ENCODE data around the gene LHX1. TPM values are rescaled to one million over a fixed set of nuclear protein-coding genes. Genes with fewer than 3 reads are reported as not detected.

Gene LHX1
- total RNA-seq, 2 experiments from 2014 or later, result not detected

DNA sequence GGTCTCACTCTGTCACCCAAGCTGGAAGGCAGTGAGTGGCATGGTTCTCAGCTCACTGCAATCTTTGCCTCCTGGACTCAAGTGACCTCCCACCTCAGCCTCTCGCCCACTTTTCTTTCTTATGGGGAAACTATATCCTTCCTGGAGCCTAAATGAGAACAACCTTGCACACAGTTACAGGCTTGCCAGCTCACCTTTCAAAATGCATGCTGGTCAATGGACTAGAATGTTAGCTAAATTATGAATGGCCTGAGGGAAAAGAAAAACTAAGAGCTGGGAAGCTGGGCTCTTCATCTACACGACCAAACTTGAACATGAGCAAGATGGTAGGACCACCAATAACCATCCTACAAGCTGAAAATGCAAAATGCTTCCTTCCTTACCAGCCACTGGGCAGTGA, 10.6 kb upstream of the LHX1 start:
- Histone ChIP-seq H3K27ac (ENCODE audit: low read depth in 1 of 2, low read length in 2 of 2) (no peak overlapping the region), H3K4me3 (ENCODE audit: low read length) (no peak overlapping the region), H3K9me3 (ENCODE audit: control insufficient read depth in 1 of 2, insufficient read depth in 1 of 2, low read length in 2 of 2) (peaks cover 0 to 3% of the 10 kb centered on the region in 2 experiments), H3K36me3 (ENCODE audit: insufficient read depth, low read length) (no peaks in the 10 kb centered on the region), H3K4me1 (ENCODE audit: insufficient read depth, low read length) (peaks cover 10% of the 10 kb centered on the region), H3K27me3 (ENCODE audit: control insufficient read depth in 1 of 2, insufficient read depth in 2 of 2, low read length in 2 of 2) (peaks cover 52 to 58% of the 10 kb centered on the region in 2 experiments)
- H3K27me3 Mint-ChIP-seq, result peaks cover 89% of the 10 kb centered on the region
- POLR2A ChIA-PET, result no interaction called here
- no peak overlapping the region for H3K4me3 Mint-ChIP-seq
- no peaks in the 10 kb centered on the region for H3K9me3 Mint-ChIP-seq
- CTCF ChIA-PET, result no interaction called here
- TF ChIP-seq, protein P1, sequence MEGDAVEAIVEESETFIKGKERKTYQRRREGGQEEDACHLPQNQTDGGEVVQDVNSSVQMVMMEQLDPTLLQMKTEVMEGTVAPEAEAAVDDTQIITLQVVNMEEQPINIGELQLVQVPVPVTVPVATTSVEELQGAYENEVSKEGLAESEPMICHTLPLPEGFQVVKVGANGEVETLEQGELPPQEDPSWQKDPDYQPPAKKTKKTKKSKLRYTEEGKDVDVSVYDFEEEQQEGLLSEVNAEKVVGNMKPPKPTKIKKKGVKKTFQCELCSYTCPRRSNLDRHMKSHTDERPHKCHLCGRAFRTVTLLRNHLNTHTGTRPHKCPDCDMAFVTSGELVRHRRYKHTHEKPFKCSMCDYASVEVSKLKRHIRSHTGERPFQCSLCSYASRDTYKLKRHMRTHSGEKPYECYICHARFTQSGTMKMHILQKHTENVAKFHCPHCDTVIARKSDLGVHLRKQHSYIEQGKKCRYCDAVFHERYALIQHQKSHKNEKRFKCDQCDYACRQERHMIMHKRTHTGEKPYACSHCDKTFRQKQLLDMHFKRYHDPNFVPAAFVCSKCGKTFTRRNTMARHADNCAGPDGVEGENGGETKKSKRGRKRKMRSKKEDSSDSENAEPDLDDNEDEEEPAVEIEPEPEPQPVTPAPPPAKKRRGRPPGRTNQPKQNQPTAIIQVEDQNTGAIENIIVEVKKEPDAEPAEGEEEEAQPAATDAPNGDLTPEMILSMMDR (IDR thresholded peaks at IDR 0.05), result no peak
- H3K27ac Mint-ChIP-seq, result no peak overlapping the region
- intact Hi-C loops (cut with DNase I, micrococcal nuclease), result no loop called here
- peaks cover 23% of the 10 kb centered on the region for H3K4me1 Mint-ChIP-seq (ENCODE audit: low read depth)
- ATAC-seq (ENCODE audit: poor library complexity), result no peak
- no peaks in the 10 kb centered on the region for H3K36me3 Mint-ChIP-seq (ENCODE audit: low read depth)
- DNase-seq, result no peak

DNA sequence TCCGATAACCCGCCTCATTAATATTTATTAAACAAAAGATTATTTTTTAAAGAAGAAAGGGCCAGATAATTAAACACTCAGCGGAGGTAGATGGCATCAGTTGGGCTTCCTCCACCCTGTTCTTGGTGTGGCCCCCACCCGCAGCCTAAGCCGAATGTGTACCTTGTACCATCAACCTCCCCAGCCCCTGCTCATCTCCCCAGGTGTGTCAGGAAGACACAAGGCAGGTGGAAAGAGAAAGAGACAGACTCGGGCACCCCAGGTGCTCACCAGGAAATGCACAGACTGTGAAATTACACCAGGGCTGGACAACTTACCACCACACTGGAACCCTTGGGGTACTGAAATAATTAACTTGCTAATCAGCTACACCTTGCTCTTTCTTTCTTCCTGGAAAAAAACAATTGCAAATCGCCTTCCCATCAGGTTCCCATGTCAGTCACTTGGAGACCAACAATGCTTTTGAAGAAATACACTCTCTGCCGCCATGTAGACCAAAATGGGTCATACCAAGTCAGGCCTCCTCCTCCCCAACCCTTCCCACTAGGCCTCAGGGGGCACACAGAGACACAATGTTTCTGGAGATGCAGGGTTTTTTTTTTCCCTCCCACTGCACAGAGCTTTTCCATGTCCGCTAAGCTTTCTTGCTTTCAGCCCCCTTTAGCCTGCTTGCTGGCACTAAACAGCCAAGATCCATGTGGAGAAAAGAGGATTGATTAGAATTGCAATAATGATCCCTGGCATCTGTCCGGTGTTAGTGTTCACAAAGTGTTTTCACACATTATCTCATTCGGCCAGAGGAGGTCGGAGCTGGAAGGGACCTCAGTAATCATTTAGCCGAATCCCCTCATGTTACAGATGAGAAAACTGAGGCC, 8.6 kb upstream of the LHX1 start:
- no peak overlapping the region for H3K4me3 Mint-ChIP-seq
- ATAC-seq (ENCODE audit: poor library complexity) (no peak), DNase-seq (no peak)
- no peaks in the 10 kb centered on the region for H3K9me3 Mint-ChIP-seq
- Histone ChIP-seq H3K4me1 (ENCODE audit: insufficient read depth, low read length) (peaks cover 30% of the 10 kb centered on the region), H3K4me3 (ENCODE audit: low read length) (peak overlapping the region; percentile 21), H3K27me3 (ENCODE audit: control insufficient read depth in 1 of 2, insufficient read depth in 2 of 2, low read length in 2 of 2) (peaks cover 64 to 66% of the 10 kb centered on the region in 2 experiments), H3K9me3 (ENCODE audit: control insufficient read depth in 1 of 2, insufficient read depth in 1 of 2, low read length in 2 of 2) (peaks cover 0 to 12% of the 10 kb centered on the region in 2 experiments), H3K36me3 (ENCODE audit: insufficient read depth, low read length) (no peaks in the 10 kb centered on the region), H3K27ac (ENCODE audit: low read depth in 1 of 2, low read length in 2 of 2) (no peak overlapping the region)
- H3K27ac Mint-ChIP-seq, result no peak overlapping the region
- TF ChIP-seq, protein P1 (IDR thresholded peaks at IDR 0.05), result no peak
- ChIA-PET POLR2A (interaction anchor here (0.5 kb wide), 1 partner anchor 123 kb away, joined by 3 read pairs; no protein-coding TSS in a partner anchor), CTCF (no interaction called here)
- intact Hi-C loops (cut with DNase I, micrococcal nuclease), result no loop called here
- no peaks in the 10 kb centered on the region for H3K36me3 Mint-ChIP-seq (ENCODE audit: low read depth)
- H3K4me1 Mint-ChIP-seq (ENCODE audit: low read depth), result peaks cover 43% of the 10 kb centered on the region
- H3K27me3 Mint-ChIP-seq, result peaks cover 95% of the 10 kb centered on the region

DNA sequence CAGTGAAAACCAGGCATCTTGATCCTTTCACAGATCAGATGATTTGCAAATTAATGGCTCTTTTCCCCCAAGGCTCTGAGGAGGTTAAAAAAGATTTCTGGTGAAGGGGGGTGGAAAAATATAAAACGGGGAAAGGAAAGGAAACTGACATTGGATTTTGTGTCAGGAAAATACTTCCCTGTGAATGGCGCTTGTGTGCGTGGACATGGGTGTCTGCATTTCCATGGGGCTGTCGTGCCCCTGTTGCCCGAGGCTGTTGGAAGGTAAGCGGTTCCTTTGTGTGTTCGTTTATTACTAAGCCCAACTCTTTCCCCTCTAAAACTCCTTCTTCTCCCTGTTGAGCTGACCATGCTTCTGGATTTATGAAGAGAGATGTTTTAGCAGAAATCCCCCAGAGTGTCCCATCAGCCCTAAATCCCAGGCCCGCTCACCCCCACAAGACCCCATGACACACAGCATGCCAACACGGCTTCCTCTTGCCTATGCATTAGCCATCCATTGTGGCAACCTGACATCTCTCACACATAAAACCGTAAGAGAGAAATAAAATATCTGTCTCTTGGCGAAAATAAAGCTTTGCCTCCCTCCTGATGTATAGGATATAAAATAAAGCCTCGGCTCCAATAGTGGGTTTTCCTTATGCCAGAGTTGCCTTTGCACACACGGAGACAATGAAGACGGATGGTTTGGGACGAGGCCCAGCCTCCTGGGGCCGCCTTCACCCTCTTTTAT, 7.3 kb upstream of the LHX1 start:
- peaks cover 0 to 24% of the 10 kb centered on the region in 2 experiments for H3K9me3 ChIP-seq (ENCODE audit: control insufficient read depth in 1 of 2, insufficient read depth in 1 of 2, low read length in 2 of 2)
- no peak overlapping the region for H3K4me3 ChIP-seq (ENCODE audit: low read length)
- H3K27me3 ChIP-seq (ENCODE audit: control insufficient read depth in 1 of 2, insufficient read depth in 2 of 2, low read length in 2 of 2), result peaks cover 77 to 79% of the 10 kb centered on the region in 2 experiments
- H3K27ac Mint-ChIP-seq, result no peak overlapping the region
- ChIA-PET CTCF (no interaction called here), POLR2A (no interaction called here)
- no peaks in the 10 kb centered on the region for H3K9me3 Mint-ChIP-seq
- H3K4me3 Mint-ChIP-seq, result no peak overlapping the region
- DNase-seq (no peak), ATAC-seq (ENCODE audit: poor library complexity) (no peak)
- H3K36me3 Mint-ChIP-seq (ENCODE audit: low read depth), result no peaks in the 10 kb centered on the region
- no peaks in the 10 kb centered on the region for H3K36me3 ChIP-seq (ENCODE audit: insufficient read depth, low read length)
- H3K4me1 Mint-ChIP-seq (ENCODE audit: low read depth), result peaks cover 52% of the 10 kb centered on the region
- H3K27me3 Mint-ChIP-seq, result peaks cover 94% of the 10 kb centered on the region
- no peak overlapping the region for H3K27ac ChIP-seq (ENCODE audit: low read depth in 1 of 2, low read length in 2 of 2)
- intact Hi-C loops (cut with DNase I, micrococcal nuclease), result no loop called here
- H3K4me1 ChIP-seq (ENCODE audit: insufficient read depth, low read length), result peaks cover 43% of the 10 kb centered on the region
- TF ChIP-seq, protein P1 (IDR thresholded peaks at IDR 0.05), result no peak

Measured in CD4-positive, alpha-beta T cell (primary cell).